Bronchial epithelial cell (primary cell): ENCODE measurements around the gene AMER1. TPM values are rescaled to one million over a fixed set of nuclear protein-coding genes. Genes with fewer than 3 reads are reported as not detected.

Experiments
- DNase-seq: peaks from one replicate; pipeline ENCODE4 v3.0.0-alpha.2; 2010; ENCODE audit warnings: low read depth
- FAIRE-seq: peaks from 2 replicates; lab custom pipeline; 2011; peaks lifted over from hg19 to GRCh38; lab: Jason Lieb, UNC
- H3K27me3 ChIP-seq: 2 replicates; pipeline ENCODE4 v1.5.1; 2011; ENCODE audit warnings: low read length; ENCODE audit not compliant: control insufficient read depth, insufficient read depth
- H3K36me3 ChIP-seq: 2 replicates; pipeline ENCODE4 v1.5.1; 2011; ENCODE audit warnings: low read length; ENCODE audit not compliant: control insufficient read depth, insufficient read depth
- H3K4me3 ChIP-seq: 2 replicates; pipeline ENCODE4 v1.5.1; 2011; ENCODE audit warnings: mild to moderate bottlenecking, low read depth, low read length, control low read depth
- total RNA-seq: library from RNA; depleted of rRNA; stranded (reverse); fragments of >200 nt; gene quantifications from 2 replicates; pipeline ENCODE4 v1.2.1, GENCODE V29; 2014
- TF ChIP-seq, protein P1 (sequence below): IDR thresholded peaks from 2 replicates; pipeline ENCODE4 v1.5.1; 2011; ENCODE audit warnings: mild to moderate bottlenecking, moderate library complexity, low read length, control low read depth, inconsistent platforms; ENCODE audit not compliant: insufficient read depth, severe bottlenecking

The AMER1 gene
- total RNA-seq, 1 donor from 2014 or later, result 1.6 TPM

DNA sequence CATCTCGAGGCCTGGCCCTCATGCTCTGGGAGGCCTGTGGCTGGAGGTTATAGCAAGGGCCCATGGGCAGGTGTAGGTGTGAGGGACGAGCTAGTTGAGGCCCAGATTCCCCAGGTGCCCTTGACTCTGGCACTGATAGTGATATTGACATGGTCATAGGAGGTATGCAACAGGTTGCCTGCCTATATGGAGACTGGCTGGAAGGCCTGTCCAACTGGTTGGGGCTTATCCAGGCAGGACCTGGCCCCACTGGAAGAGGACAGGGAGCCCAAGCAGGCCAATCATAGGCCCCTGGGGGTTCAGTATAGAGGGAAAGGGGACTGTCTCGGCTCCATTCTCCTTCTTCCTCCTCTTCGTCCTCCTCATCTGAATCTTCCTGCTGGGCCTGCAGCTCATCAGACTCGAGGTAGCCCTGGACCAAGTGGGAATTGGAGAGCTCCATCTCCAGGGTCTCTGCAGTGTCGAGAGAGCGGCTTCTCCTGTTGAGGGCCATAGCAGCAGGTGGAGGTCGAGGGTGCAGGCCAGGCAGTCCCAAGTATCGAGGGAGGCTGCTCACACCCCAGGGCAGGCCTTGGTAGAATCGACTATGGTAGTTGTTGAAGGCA is 15.3 kb downstream of the AMER1 start:
- TF ChIP-seq, protein P1, sequence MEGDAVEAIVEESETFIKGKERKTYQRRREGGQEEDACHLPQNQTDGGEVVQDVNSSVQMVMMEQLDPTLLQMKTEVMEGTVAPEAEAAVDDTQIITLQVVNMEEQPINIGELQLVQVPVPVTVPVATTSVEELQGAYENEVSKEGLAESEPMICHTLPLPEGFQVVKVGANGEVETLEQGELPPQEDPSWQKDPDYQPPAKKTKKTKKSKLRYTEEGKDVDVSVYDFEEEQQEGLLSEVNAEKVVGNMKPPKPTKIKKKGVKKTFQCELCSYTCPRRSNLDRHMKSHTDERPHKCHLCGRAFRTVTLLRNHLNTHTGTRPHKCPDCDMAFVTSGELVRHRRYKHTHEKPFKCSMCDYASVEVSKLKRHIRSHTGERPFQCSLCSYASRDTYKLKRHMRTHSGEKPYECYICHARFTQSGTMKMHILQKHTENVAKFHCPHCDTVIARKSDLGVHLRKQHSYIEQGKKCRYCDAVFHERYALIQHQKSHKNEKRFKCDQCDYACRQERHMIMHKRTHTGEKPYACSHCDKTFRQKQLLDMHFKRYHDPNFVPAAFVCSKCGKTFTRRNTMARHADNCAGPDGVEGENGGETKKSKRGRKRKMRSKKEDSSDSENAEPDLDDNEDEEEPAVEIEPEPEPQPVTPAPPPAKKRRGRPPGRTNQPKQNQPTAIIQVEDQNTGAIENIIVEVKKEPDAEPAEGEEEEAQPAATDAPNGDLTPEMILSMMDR, result no peak
- H3K4me3 ChIP-seq, result no peak overlapping the region
- FAIRE-seq, result no peak
- no peaks in the 10 kb centered on the region for H3K36me3 ChIP-seq
- DNase-seq, result no peak
- no peaks in the 10 kb centered on the region for H3K27me3 ChIP-seq

DNA sequence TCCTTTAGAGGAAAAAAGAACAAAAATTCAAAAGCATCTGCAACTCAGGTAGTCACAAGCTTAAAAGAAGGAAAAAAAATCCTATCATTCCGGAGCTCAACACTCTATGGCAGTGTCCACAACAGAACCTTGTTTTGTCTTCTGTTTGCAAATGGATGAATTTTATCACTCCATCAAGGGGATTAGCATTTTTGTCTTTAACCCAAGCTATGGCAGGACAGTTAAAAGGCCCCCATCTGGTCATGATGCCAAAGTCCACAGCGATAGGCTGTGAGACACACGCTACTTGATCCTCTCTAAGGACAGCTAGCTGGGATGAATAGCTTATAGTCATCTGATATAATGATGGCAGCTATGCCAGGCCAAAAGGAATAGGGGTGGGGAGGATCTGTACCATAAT is 16.6 kb downstream of the AMER1 start:
- Histone ChIP-seq H3K36me3 (no peaks in the 10 kb centered on the region), H3K27me3 (no peaks in the 10 kb centered on the region), H3K4me3 (no peak overlapping the region)
- DNase-seq, result no peak
- TF ChIP-seq, protein P1, result no peak
- no peak for FAIRE-seq

DNA sequence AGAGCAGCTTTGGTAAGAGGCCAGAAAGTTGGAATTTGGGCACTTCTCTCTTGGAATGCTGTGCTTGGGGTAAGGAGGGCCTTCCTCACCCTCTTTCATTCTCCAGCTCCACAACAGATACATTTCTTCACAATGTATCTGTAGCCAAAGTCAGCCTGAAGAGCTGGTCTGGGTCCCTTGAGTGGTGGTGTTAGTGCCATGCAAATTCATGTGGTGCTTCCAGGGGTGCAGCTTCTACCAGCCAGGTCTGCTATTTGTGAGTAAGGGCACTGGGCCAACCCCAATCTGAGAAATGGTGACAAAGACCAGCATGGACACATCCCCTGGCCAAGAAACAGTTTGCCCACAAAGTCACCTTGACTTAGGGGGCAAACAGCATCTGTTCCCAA is 17.8 kb downstream of the AMER1 start:
- TF ChIP-seq, protein P1, result no peak
- no peak for FAIRE-seq

DNA sequence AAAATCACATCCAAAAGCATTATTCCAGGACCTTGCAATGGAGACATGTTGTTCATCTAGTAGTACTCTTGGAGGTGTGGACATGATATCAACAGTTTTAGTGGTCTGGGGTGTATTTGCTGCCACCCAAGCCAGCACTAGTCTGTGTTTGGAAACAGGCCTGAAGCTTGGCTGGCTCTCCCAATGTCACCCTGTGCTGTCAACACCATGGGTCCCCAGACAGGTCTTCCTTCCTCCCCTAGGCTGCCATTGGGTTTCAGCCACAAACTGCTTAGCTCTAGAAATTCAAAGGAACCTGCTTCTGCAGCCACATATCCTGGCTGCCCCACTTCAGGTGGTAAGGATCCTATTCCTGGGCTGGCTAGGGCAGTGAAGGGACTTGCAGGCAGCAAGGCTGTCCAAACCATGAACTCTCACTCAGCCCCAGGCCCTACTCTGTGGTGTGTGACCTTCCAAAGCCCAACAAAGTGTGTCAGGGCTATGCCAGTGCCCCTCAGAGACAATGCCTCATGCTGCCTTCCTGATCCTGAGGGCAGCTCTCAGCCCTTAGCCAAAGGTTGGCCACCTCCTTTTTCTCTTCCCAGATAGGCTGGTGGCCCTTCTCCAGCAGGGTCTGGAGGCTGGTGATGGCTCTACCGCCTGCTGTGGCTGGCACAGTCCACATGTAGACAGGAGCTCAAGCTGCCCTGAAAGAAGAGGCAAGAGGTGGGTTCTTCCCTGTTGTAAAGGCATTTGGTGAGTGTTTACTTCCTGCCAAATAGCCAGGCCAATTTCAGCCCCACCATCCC is 18.3 kb downstream of the AMER1 start:
- no peak for FAIRE-seq
- no peak for DNase-seq
- no peak overlapping the region for H3K4me3 ChIP-seq
- TF ChIP-seq, protein P1, result no peak
- H3K36me3 ChIP-seq, result no peaks in the 10 kb centered on the region
- H3K27me3 ChIP-seq, result no peaks in the 10 kb centered on the region

More for the DNA sequence above, 17.8 kb downstream of the AMER1 start:
- DNase-seq, result no peak
- Histone ChIP-seq H3K36me3 (no peaks in the 10 kb centered on the region), H3K4me3 (no peak overlapping the region), H3K27me3 (no peaks in the 10 kb centered on the region)

DNA sequence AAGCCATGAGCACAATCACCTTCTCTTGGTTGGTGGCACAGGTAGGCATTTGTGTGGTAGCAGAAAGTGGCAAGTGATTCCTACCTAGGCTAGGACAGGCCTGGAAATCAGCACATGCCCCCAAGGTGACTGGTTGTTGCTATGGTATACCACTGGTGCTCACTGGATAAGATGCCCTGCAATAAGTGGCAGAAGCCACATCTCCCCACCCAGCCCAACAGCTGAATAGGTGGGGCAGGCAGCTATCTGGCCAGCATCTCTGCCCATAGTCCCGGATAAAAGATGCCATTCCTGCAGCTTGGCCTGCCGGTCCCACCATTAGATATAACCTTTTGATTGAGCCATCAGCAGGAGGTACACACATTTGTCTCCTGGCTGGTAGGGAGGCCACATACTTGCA is 21.1 kb downstream of the AMER1 start:
- no peak overlapping the region for H3K4me3 ChIP-seq
- DNase-seq (no peak), FAIRE-seq (no peak)
- TF ChIP-seq, protein P1, result no peak
- no peaks in the 10 kb centered on the region for H3K27me3 ChIP-seq
- no peaks in the 10 kb centered on the region for H3K36me3 ChIP-seq
